ENCODE measurements around the gene RDH11.

RDH11 gene

DNA sequence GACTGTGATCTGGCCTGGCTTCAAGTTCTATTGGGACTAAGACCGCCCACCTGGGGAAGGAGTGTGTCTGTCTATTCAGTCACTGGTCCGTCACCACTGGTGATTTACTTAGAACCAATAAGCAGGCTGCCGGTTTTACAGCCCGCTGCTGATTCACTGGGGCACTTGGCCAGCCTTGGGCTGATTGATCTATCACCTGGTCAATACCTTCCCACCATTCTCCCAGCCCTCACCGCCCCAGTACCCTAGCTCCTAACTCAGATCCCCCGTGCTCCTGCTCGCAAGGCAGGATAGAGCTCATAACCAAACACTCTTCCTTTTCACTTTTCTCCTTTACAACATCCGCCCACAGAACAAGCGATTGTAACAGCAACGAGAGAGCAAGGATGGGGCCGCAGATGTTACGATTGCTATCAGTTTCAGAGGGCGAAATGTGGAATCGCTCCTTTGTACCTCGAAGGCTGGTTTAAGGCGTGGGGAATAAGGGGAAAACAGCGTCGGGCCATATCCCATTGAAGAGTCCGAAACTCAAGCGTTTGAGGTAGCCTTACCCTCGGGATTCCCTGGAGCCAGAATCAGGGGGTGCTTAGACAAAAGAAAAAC lies 672 bp downstream of the RDH11 start:
- ChIA-PET CTCF (interaction anchor here (0.8 to 6.1 kb wide), 7 partner anchors 8 to 268 kb away, joined by 3 to 70 read pairs (median 3); partner anchors contain the start of genes PIGH, RDH12 and ZFYVE26), POLR2A (no interaction called here)
- peak; percentile 90 for DNase-seq (ENCODE audit: extremely low spot score)
- TF ChIP-seq, protein P1, sequence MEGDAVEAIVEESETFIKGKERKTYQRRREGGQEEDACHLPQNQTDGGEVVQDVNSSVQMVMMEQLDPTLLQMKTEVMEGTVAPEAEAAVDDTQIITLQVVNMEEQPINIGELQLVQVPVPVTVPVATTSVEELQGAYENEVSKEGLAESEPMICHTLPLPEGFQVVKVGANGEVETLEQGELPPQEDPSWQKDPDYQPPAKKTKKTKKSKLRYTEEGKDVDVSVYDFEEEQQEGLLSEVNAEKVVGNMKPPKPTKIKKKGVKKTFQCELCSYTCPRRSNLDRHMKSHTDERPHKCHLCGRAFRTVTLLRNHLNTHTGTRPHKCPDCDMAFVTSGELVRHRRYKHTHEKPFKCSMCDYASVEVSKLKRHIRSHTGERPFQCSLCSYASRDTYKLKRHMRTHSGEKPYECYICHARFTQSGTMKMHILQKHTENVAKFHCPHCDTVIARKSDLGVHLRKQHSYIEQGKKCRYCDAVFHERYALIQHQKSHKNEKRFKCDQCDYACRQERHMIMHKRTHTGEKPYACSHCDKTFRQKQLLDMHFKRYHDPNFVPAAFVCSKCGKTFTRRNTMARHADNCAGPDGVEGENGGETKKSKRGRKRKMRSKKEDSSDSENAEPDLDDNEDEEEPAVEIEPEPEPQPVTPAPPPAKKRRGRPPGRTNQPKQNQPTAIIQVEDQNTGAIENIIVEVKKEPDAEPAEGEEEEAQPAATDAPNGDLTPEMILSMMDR (IDR thresholded peaks at IDR 0.05; ENCODE audit: control extremely low read depth, extremely low read depth, low read depth, missing control alignments) = no peak

- DNase-seq (ENCODE audit: extremely low spot score) = no peak
- POLR2A ChIA-PET = no interaction called here
- CTCF ChIA-PET = interaction anchor here (1.1 to 6.1 kb wide), 2 partner anchors 13 to 59 kb away, joined by 3 to 70 read pairs; partner anchors contain the start of gene RDH12
- TF ChIP-seq, protein P1 (IDR thresholded peaks at IDR 0.05; ENCODE audit: control extremely low read depth, extremely low read depth, low read depth, missing control alignments) = no peak
Measured at GRCh38 chr14:67690011-67690410, 5.6 kb downstream of the RDH11 start.

GRCh38 chr14:67683842-67684241 lies 11.7 kb downstream of the RDH11 start:
- ChIA-PET POLR2A (no interaction called here), CTCF (interaction anchor here (0.8 to 2.3 kb wide), 4 partner anchors 8 to 21 kb away, joined by 3 to 6 read pairs (median 4); no protein-coding TSS in a partner anchor)
- DNase-seq (ENCODE audit: extremely low spot score) = no peak
- TF ChIP-seq, protein P1 (IDR thresholded peaks at IDR 0.05; ENCODE audit: control extremely low read depth, extremely low read depth, low read depth, missing control alignments) = no peak

- TF ChIP-seq, protein P1 (IDR thresholded peaks at IDR 0.05; ENCODE audit: control extremely low read depth, extremely low read depth, low read depth, missing control alignments) = no peak
- CTCF ChIA-PET = interaction anchor here (1.1 to 3.1 kb wide), 5 partner anchors 11 to 81 kb away, joined by 3 to 10 read pairs (median 7); partner anchors contain the start of genes ARG2 and PIGH
- no peak for DNase-seq (ENCODE audit: extremely low spot score)
- POLR2A ChIA-PET = no interaction called here
Measured at GRCh38 chr14:67680941-67681340, 14.6 kb downstream of the RDH11 start.

DNA sequence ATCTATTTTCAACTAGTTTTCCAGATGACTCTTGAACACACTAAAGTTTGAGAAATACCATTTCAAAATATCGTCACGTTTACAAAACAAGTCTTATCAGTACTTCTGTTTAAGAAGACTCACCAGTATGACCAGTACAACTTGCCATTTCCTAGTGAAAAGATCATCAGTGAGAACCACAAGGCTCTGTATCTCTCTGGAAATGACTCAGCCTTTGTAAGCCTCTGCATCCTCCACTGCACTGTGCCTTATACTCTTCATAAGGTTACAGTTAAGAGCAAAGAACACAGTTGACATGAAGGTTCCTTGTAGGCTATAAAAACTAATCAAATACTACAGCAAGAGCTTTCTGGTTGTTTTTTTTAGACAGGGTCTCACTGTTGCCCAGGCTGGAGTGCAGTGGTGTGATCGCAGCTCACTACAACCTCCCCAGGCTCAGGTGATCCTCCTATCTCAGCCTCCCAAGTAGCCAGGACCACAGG lies 15.4 kb downstream of the RDH11 start:
- DNase-seq (ENCODE audit: extremely low spot score) = peak; percentile 82
- ChIA-PET POLR2A (no interaction called here), CTCF (interaction anchor here (0.6 to 3.1 kb wide), 6 partner anchors 12 to 80 kb away, joined by 3 to 10 read pairs (median 6); partner anchors contain the start of genes ARG2 and PIGH)
- TF ChIP-seq, protein P1 (IDR thresholded peaks at IDR 0.05; ENCODE audit: control extremely low read depth, extremely low read depth, low read depth, missing control alignments) = no peak

GRCh38 chr14:67679006-67679405 lies 16.6 kb downstream of the RDH11 start:
- DNase-seq (ENCODE audit: extremely low spot score) = no peak
- ChIA-PET POLR2A (no interaction called here), CTCF (interaction anchor here (2.2 to 3.1 kb wide), 2 partner anchors 25 to 60 kb away, joined by 7 to 10 read pairs; partner anchors contain the start of gene ARG2)
- TF ChIP-seq, protein P1 (IDR thresholded peaks at IDR 0.05; ENCODE audit: control extremely low read depth, extremely low read depth, low read depth, missing control alignments) = no peak

All from GM10248 (cell line).